ENCODE data around the gene FXYD6. TPM values are rescaled to one million over a fixed set of nuclear protein-coding genes. Genes with fewer than 3 reads are reported as not detected.

FXYD6 gene
- total and polyA plus RNA-seq, 2 of the 8 experiments (the other 6 are each of a cell fraction or from before 2014, with no cell fraction given), result 44.6 to 117 TPM

GRCh38 chr11:117826832-117827231 is 49.6 kb downstream of the FXYD6 start:
- Histone ChIP-seq H3K27me3 (replicated peaks in 1 of 4; ENCODE audit: control insufficient read depth in 3 of 4, extremely low read depth in 1 of 4, insufficient read depth in 3 of 4, low read length in 3 of 4) (no peaks in the 10 kb centered on the region; a peak in 1 of 7 replicates), H3K27ac (ENCODE audit: low read depth, low read length) (no peak overlapping the region), H4K8ac (ENCODE audit: extremely low read depth, insufficient read depth, low read length) (no peak overlapping the region), H3K23me2 (ENCODE audit: low read depth, low read length) (no peaks in the 10 kb centered on the region), H2AK5ac (ENCODE audit: low read depth, low read length) (no peak overlapping the region), H2AFZ (ENCODE audit: low read length) (no peak overlapping the region), H3K79me1 (ENCODE audit: low read depth, low read length) (no peaks in the 10 kb centered on the region), H2BK120ac (replicated peaks; ENCODE audit: low read depth, low read length) (no peak overlapping the region), H3K79me2 (ENCODE audit: control insufficient read depth in 1 of 2, insufficient read depth in 2 of 2, low read length in 2 of 2) (no peaks in the 10 kb centered on the region), H3K18ac (ENCODE audit: extremely low read depth, low read length) (no peak overlapping the region), H3K4me3 (ENCODE audit: extremely low read depth in 1 of 4, insufficient read depth in 2 of 4, low read depth in 3 of 4, low read length in 4 of 4) (no peak overlapping the region), H2BK12ac (ENCODE audit: low read depth, low read length) (no peak overlapping the region), H3K9me3 (ENCODE audit: insufficient read depth in 2 of 2, low read depth in 1 of 2, low read length in 1 of 2) (no peaks in the 10 kb centered on the region), H4K5ac (ENCODE audit: insufficient read length, low read depth, low read length) (no peak overlapping the region), H3K56ac (replicated peaks; ENCODE audit: insufficient read length, low read depth, low read length) (no peak overlapping the region), H3K4me1 (replicated peaks in 1 of 4; ENCODE audit: control insufficient read depth in 3 of 4, insufficient read depth in 4 of 4, low read length in 3 of 4) (peaks cover 0 to 26% (median 17%) of the 10 kb centered on the region in 4 experiments; a peak in 6 of 7 replicates), H3K9ac (replicated peaks in 1 of 4; ENCODE audit: extremely low read depth in 1 of 4, low read depth in 3 of 4, low read length in 3 of 4) (no peak overlapping the region), H3K36me3 (ENCODE audit: control insufficient read depth in 2 of 4, insufficient read depth in 4 of 4, low read length in 3 of 4) (no peaks in the 10 kb centered on the region), H4K20me1 (replicated peaks in 1 of 2; ENCODE audit: control insufficient read depth in 1 of 2, insufficient read depth in 2 of 2, low read length in 2 of 2) (no peaks in the 10 kb centered on the region), H2BK15ac (ENCODE audit: low read length) (no peak overlapping the region), H2BK5ac (ENCODE audit: low read depth, low read length) (no peak overlapping the region), H2BK20ac (ENCODE audit: low read length) (no peak overlapping the region), H3K4ac (replicated peaks; ENCODE audit: insufficient read length, low read depth, low read length) (no peak overlapping the region), H3K23ac (ENCODE audit: insufficient read length) (no peak overlapping the region), H3K4me2 (ENCODE audit: insufficient read depth in 1 of 2, low read depth in 2 of 2, low read length in 2 of 2) (no peak overlapping the region), H3K14ac (ENCODE audit: insufficient read length) (no peak overlapping the region), H4K91ac (replicated peaks; ENCODE audit: insufficient read length, low read length) (no peak overlapping the region)
- ChIA-PET CTCF (ENCODE audit: partially characterized antibody) (interaction anchor here (0.8 to 11.9 kb wide), 10 partner anchors 7 to 400 kb away, joined by 3 to 91 read pairs (median 4); no protein-coding TSS in a partner anchor), POLR2A (ENCODE audit: partially characterized antibody) (no interaction called here)
- TF ChIP-seq PHF8 (conservative IDR thresholded peaks at IDR 0.05; ENCODE audit: low read depth, low read length) (no peak), SIX5 (IDR thresholded peaks at IDR 0.05; ENCODE audit: low read depth, low read length) (no peak), SIN3A (conservative IDR thresholded peaks at IDR 0.05 in 1 of 2, IDR thresholded peaks at IDR 0.05 in 1 of 2; ENCODE audit: low read depth in 1 of 2, low read length in 2 of 2) (no peak), BRCA1 (IDR thresholded peaks at IDR 0.05; ENCODE audit: low read depth, low read length) (no peak), GABPA (IDR thresholded peaks at IDR 0.05; ENCODE audit: borderline replicate concordance, insufficient read depth, low read length) (no peak), HDAC2 (IDR thresholded peaks at IDR 0.05; ENCODE audit: borderline replicate concordance in 1 of 2, low read depth in 2 of 2, low read length in 2 of 2) (no peak), GTF2F1 (IDR thresholded peaks at IDR 0.05; ENCODE audit: borderline replicate concordance, low read depth, low read length) (no peak)
- 88% methylated on average over 3 of the region's 3 CpGs; no CpG with 5 or more reads in 1 of the 2 experiments for WGBS, 2 experiments (ENCODE audit: extremely low coverage in 1 of 2, insufficient coverage in 1 of 2, insufficient read length in 1 of 2, insufficient replicate concordance in 2 of 2, low coverage in 1 of 2, low lambda C conversion rate in 2 of 2, missing lambda C conversion rate in 1 of 2)
- FAIRE-seq, result no peak
- no peak for DNase-seq (ENCODE audit: low read depth in 1 of 2, low spot score in 2 of 2)
